ENCODE data around the gene TAF12. TPM values are rescaled to one million over a fixed set of nuclear protein-coding genes. Genes with fewer than 3 reads are reported as not detected.

Gene TAF12
- total RNA-seq, 3 donors from 2014 or later: 12.2 to 23.2 (median 15.5) TPM

GRCh38 chr1:28571911-28572310, 71.0 kb downstream of the TAF12 start:
- DNase-seq (no peak), ATAC-seq (no peak)
- no peak overlapping the region for H3K4me3 ChIP-seq
- intact Hi-C loops (cut with DNase I, micrococcal nuclease): no loop called here
- no peaks in the 10 kb centered on the region for H3K36me3 ChIP-seq (ENCODE audit: low read depth)
- H3K4me1 ChIP-seq (ENCODE audit: low read depth): no peaks in the 10 kb centered on the region
- TF ChIP-seq, protein P1, sequence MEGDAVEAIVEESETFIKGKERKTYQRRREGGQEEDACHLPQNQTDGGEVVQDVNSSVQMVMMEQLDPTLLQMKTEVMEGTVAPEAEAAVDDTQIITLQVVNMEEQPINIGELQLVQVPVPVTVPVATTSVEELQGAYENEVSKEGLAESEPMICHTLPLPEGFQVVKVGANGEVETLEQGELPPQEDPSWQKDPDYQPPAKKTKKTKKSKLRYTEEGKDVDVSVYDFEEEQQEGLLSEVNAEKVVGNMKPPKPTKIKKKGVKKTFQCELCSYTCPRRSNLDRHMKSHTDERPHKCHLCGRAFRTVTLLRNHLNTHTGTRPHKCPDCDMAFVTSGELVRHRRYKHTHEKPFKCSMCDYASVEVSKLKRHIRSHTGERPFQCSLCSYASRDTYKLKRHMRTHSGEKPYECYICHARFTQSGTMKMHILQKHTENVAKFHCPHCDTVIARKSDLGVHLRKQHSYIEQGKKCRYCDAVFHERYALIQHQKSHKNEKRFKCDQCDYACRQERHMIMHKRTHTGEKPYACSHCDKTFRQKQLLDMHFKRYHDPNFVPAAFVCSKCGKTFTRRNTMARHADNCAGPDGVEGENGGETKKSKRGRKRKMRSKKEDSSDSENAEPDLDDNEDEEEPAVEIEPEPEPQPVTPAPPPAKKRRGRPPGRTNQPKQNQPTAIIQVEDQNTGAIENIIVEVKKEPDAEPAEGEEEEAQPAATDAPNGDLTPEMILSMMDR (IDR thresholded peaks at IDR 0.05): no peak
- H3K9me3 ChIP-seq: no peaks in the 10 kb centered on the region

DNA sequence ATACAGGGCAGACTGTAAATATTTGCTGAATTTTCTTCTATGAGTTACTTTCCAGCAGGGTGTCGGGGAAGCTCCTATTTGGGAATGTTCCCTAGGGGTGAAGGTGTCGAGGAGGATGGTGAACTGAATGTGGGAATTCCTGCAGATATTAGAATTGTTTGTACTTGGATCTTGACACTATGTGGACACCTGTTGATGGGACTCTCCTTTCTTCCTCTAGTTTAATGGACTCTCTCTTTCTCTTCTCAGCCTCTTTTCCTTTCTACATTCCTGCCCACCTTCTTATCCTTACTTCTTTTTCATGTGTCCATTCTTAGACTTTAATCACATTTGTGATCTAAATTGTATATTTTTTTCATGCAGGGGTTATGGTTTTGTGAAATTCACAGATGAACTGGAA, 75.9 kb downstream of the TAF12 start:
- no peak overlapping the region for H3K4me3 ChIP-seq
- H3K4me1 ChIP-seq (ENCODE audit: low read depth): no peaks in the 10 kb centered on the region
- DNase-seq: no peak
- intact Hi-C loops (cut with DNase I, micrococcal nuclease): no loop called here
- no peak for ATAC-seq
- H3K36me3 ChIP-seq (ENCODE audit: low read depth): peaks cover 9% of the 10 kb centered on the region
- no peaks in the 10 kb centered on the region for H3K9me3 ChIP-seq
- TF ChIP-seq, protein P1 (IDR thresholded peaks at IDR 0.05): no peak

GRCh38 chr1:28565726-28566125, 77.1 kb downstream of the TAF12 start:
- Histone ChIP-seq H3K4me3 (no peak overlapping the region), H3K9me3 (no peaks in the 10 kb centered on the region), H3K4me1 (ENCODE audit: low read depth) (no peaks in the 10 kb centered on the region), H3K36me3 (ENCODE audit: low read depth) (peaks cover 17% of the 10 kb centered on the region)
- TF ChIP-seq, protein P1 (IDR thresholded peaks at IDR 0.05): no peak
- DNase-seq (no peak), ATAC-seq (no peak)
- intact Hi-C loops (cut with DNase I, micrococcal nuclease): no loop called here

DNA sequence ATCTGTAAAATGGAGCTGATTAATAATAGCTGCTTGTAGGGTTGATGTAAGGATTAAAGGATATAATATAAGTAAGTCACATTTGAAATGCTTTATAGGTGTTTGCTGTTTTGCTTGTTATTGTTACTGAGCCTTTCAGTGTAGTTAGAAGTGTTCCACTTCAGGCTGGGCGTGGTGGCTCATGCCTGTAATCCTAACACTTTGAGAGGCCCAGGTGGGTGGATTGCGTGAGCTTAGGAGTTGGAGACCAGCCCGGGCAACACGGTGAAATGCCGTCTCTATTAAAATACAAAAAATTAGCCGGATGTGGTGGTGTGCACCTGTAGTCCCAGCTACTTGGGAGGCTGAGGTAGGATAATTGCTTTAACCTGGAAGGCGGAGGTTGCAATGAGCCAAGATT, 77.8 kb downstream of the TAF12 start:
- intact Hi-C loops (cut with DNase I, micrococcal nuclease): no loop called here
- Histone ChIP-seq H3K36me3 (ENCODE audit: low read depth) (peaks cover 19% of the 10 kb centered on the region), H3K4me1 (ENCODE audit: low read depth) (no peaks in the 10 kb centered on the region), H3K9me3 (no peaks in the 10 kb centered on the region), H3K4me3 (no peak overlapping the region)
- TF ChIP-seq, protein P1 (IDR thresholded peaks at IDR 0.05): no peak
- ATAC-seq (no peak), DNase-seq (no peak)

DNA sequence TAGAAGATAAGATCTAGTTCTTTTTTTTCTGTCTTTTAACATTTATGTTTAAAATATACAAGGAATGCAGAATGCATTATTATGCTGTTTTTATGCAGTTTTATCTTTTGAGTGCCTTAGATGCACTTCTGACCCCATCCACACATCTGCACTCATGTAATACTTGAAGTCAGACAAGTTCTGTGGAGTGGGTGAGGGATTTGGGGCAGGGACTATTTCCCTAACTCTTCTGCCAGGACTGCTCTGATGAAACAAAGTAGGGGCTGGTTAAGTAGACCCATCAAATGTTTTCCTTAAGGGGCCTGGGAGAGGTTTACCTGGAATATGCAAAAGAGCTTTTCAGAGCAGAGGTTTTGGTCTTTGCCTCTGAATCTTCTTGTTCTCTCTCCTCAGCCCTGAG, 78.6 kb downstream of the TAF12 start:
- intact Hi-C loops (cut with DNase I, micrococcal nuclease): no loop called here

More for the DNA sequence above, 78.6 kb downstream of the TAF12 start:
- TF ChIP-seq, protein P1 (IDR thresholded peaks at IDR 0.05): no peak
- DNase-seq (no peak), ATAC-seq (no peak)
- Histone ChIP-seq H3K4me1 (ENCODE audit: low read depth) (no peaks in the 10 kb centered on the region), H3K9me3 (no peaks in the 10 kb centered on the region), H3K36me3 (ENCODE audit: low read depth) (peaks cover 19% of the 10 kb centered on the region), H3K4me3 (no peak overlapping the region)
